ENCODE data around the gene RNU1-1. TPM values are rescaled to one million over a fixed set of nuclear protein-coding genes. Genes with fewer than 3 reads are reported as not detected.
"Not testable (repeated sequence)": the region's sequence is repeated elsewhere in the genome, so short reads cannot be mapped to it uniquely, and the experiment has no call there.

The RNU1-1 gene
- total and polyA plus RNA-seq, 12 donors, result 635 to 5,242 (median 1,949) TPM; not detected in 2

GRCh38 chr1:16532235-16532991 is 18.3 kb upstream of the RNU1-1 start:
- peaks cover 0 to 51% (median 42%) of the 10 kb centered on the region in 7 donors for H3K27me3 ChIP-seq
- not testable (repeated sequence) for H3K4me3 ChIP-seq

DNA sequence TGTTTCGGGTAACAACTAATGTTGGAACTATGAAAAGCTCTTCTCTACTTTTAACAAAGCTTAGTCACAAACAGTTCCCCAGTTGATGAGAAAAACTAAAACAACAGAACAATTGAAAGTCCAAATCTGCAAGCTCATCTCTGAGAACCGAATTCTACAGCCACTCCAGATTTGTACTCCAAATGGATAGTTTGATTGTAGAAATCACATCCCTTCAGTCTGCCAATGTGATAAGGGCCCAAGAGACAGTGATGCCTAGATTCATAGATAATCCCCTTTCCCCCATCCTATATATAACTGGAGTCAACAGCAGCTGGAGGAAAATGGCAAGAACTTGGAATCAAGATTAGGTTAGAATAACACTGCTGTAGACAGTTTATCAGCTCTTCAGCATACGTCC is 14.3 kb upstream of the RNU1-1 start:
- WGBS, 2 donors, result 64% methylated on average over 3 of the region's 3 CpGs
- ATAC-seq; intact Hi-C loops (cut with DNase I); H3K4me1 ChIP-seq; DNase-seq; H3K4me3 ChIP-seq; H3K27ac ChIP-seq; H3K36me3 ChIP-seq; H3K9me3 ChIP-seq: not testable (repeated sequence)
- H3K27me3 ChIP-seq, result peaks cover 0 to 50% (median 19%) of the 10 kb centered on the region in 7 donors

More at GRCh38 chr1:16532235-16532991, 18.3 kb upstream of the RNU1-1 start:
- WGBS, 2 donors, result 24 to 28% methylated on average over 24 to 28 of the region's 32 CpGs
- H3K9me3 ChIP-seq; H3K36me3 ChIP-seq; intact Hi-C loops (cut with DNase I); H3K27ac ChIP-seq; ATAC-seq: not testable (repeated sequence)
- DNase-seq, result peak; percentile 16 to 24
- TF ChIP-seq, protein P1, sequence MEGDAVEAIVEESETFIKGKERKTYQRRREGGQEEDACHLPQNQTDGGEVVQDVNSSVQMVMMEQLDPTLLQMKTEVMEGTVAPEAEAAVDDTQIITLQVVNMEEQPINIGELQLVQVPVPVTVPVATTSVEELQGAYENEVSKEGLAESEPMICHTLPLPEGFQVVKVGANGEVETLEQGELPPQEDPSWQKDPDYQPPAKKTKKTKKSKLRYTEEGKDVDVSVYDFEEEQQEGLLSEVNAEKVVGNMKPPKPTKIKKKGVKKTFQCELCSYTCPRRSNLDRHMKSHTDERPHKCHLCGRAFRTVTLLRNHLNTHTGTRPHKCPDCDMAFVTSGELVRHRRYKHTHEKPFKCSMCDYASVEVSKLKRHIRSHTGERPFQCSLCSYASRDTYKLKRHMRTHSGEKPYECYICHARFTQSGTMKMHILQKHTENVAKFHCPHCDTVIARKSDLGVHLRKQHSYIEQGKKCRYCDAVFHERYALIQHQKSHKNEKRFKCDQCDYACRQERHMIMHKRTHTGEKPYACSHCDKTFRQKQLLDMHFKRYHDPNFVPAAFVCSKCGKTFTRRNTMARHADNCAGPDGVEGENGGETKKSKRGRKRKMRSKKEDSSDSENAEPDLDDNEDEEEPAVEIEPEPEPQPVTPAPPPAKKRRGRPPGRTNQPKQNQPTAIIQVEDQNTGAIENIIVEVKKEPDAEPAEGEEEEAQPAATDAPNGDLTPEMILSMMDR (IDR thresholded peaks at IDR 0.05), result peak in 1 of 9 donors; percentile 19
- H3K4me1 ChIP-seq, result peaks cover 0 to 12% (median 3%) of the 10 kb centered on the region in 9 donors

DNA sequence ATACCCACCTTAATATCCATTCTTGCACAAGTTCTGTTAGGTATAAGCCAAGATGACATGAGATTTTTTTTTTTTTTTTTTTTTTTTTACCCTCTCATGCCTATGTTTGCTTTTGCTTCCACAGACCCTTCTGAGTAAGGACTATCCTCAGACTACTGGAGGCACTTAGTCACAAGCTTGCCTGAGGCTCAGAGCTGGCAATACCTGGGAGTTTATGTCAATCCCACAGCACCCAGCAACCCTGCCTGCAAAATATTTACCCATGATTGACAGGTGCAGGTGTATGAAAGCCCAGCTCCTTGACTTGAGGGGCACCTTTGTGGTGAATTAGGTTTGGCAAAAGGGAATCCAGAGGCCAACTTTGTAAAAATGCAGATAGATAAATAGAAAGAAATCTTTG is 11.7 kb upstream of the RNU1-1 start:
- ATAC-seq, result not testable (repeated sequence)

DNA sequence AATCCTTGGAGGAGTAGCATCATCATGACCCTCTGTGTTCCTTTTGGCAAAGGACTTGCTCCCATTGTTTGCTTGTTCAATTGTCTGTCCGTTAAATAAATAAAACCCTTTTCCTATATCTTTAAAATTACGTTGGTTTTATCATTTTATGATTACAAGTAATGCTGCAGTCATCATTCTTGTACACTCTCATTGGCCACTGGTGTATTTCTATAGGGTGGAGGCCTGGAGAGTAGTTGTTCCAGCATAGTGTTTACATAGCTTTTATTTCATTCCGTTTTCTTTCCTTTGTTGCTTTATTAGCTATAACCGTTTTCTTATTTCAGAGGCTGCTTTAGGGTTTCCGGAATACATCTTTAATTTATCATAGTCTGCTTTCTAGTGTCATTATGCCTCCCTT is 7.6 kb upstream of the RNU1-1 start:
- H3K36me3 ChIP-seq; H3K4me1 ChIP-seq; intact Hi-C loops (cut with DNase I); ATAC-seq; H3K27ac ChIP-seq; H3K4me3 ChIP-seq; DNase-seq; H3K9me3 ChIP-seq: not testable (repeated sequence)
- WGBS, 2 donors, result 67 to 77% methylated on average over 5 of the region's 5 CpGs
- H3K27me3 ChIP-seq, result peaks cover 0 to 72% (median 39%) of the 10 kb centered on the region in 7 donors

More for the DNA sequence above, 11.7 kb upstream of the RNU1-1 start:
- intact Hi-C loops (cut with DNase I); H3K4me3 ChIP-seq; H3K9me3 ChIP-seq; H3K36me3 ChIP-seq; DNase-seq; H3K27ac ChIP-seq; H3K4me1 ChIP-seq: not testable (repeated sequence)
- peaks cover 0 to 48% (median 6%) of the 10 kb centered on the region in 7 donors for H3K27me3 ChIP-seq

DNA sequence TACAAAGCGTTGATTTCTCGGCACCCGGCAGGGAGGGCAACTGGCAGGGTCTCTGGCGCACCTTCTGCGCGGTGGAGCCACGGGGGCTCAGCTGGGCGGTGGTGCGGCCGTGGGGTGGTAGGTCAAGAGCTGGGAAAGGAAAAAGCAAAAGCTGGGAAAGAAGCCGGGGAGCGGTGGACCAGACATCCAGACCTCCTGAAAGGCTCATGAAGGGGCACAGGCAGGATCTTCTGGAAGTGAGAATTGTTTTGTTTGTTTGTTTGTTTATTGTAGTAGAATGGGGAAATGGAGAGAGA is 7.2 kb upstream of the RNU1-1 start:
- Histone ChIP-seq H3K27me3 (peaks cover 0 to 68% (median 39%) of the 10 kb centered on the region in 7 donors), H3K4me1 (peaks cover 0 to 6% (median 0%) of the 10 kb centered on the region in 9 donors), H3K9me3 (no peaks in the 10 kb centered on the region), H3K36me3 (no peaks in the 10 kb centered on the region), H3K27ac (no peak overlapping the region), H3K4me3 (peak overlapping the region in 1 of 10 donors; percentile 10)
- intact Hi-C loops (cut with DNase I), result no loop called here
- WGBS, 2 donors, result 35 to 36% methylated on average over 12 of the region's 12 CpGs
- DNase-seq, result no peak
- no peak for ATAC-seq
- TF ChIP-seq, protein P1 (IDR thresholded peaks at IDR 0.05), result no peak

DNA sequence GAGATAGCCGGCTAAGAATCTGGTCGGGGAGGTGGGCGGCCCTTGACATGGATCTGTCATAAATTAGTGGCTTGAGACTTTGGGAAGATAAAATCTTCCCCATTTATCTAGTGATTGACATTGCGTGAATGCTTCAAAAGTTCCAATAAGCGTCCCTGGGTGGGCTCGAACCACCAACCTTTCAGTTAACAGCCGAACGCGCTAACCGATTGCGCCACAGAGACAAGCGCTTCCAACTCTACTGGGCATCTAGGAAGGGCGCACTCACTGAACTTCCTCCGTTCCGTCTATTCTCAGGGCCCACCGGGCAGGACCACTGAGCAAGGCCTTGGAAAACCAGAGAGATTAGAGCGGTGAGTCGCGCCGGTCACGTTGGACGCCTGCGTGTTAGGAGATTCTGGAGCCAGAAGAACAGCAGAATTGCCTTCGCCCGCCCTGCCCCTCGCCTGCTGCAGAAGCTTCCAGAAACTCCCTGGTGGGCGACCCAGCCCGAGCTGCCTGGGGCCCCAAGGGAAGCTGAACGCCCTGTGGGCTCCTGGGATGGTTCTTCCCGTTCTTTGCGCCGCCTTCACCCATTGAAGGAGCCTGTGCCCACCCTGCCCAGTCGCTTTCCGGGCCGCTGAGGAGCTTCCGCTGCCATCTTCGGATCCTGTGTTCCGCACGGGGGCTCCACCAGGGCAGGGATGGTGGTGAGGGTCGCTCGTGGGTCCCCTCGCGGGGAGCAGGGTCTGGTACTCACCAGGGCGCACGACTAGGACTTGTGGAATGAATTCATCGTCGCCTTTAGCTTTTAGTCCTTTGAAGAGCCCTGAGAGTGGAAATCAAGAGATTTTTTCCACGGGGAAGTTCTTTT is 6.6 kb upstream of the RNU1-1 start:
- peaks cover 0 to 62% (median 39%) of the 10 kb centered on the region in 7 donors for H3K27me3 ChIP-seq
- DNase-seq; H3K9me3 ChIP-seq; H3K27ac ChIP-seq; intact Hi-C loops (cut with DNase I); H3K4me1 ChIP-seq; H3K36me3 ChIP-seq: not testable (repeated sequence)
- peak overlapping the region in 1 of 10 donors; percentile 10 for H3K4me3 ChIP-seq
- WGBS, 2 donors, result 13 to 15% methylated on average over 48 of the region's 48 CpGs
- peak in 1 of 8 donors; percentile 11 for ATAC-seq

DNA sequence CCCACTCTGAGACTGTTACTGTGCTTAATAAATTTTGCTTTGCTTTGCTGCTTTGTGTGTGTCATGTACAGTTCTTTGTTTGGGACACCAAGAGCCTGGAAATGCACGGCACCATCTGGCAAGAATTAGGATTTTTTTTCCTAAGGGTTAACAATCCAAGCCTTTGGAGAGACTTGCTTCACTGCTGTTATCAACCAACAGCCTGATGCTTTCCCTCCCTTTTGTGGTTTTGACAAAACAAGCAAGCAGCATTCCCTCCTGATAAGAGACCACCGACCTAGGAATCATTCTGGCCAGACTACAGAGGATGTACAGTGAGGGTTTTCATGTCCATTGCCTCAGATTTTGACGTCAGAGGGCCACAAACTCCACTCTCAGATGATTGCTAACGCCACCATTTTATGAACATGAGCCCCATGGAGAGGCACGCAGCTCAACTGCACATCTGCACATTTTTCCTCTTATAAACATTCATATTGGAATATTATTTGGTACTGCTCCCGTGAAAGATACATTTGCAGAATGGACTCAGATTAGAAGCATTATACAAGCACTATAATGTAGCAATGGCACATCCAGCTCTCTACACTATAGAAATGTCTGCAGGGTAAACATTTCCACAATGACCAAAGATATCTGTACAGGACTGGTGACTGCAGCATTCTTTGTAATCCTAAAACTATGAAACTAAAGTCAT is 5.3 kb upstream of the RNU1-1 start:
- peaks cover 0 to 56% (median 39%) of the 10 kb centered on the region in 7 donors for H3K27me3 ChIP-seq

GRCh38 chr1:16518913-16519254 is 4.8 kb upstream of the RNU1-1 start:
- not testable (repeated sequence) for H3K4me1 ChIP-seq, H3K36me3 ChIP-seq, H3K9me3 ChIP-seq, ATAC-seq, H3K4me3 ChIP-seq, DNase-seq, H3K27ac ChIP-seq
- H3K27me3 ChIP-seq, result peaks cover 0 to 51% (median 39%) of the 10 kb centered on the region in 7 donors
- 50 to 51% methylated on average over 3 of the region's 3 CpGs for WGBS, 2 donors
- intact Hi-C loops (cut with DNase I), result loop anchor here in 1 of 10 donors (10.0 kb wide), 1 partner anchor 96 kb away; the partner anchor contains the start of gene NBPF1

More for the DNA sequence above, 5.3 kb upstream of the RNU1-1 start:
- intact Hi-C loops (cut with DNase I), result loop anchor here in 1 of 10 donors (10.0 kb wide), 1 partner anchor 95 kb away; the partner anchor contains the start of gene NBPF1
- not testable (repeated sequence) for H3K36me3 ChIP-seq, H3K27ac ChIP-seq, DNase-seq, H3K4me1 ChIP-seq, H3K4me3 ChIP-seq, H3K9me3 ChIP-seq, ATAC-seq
- 42 to 46% methylated on average over 5 to 6 of the region's 6 CpGs for WGBS, 2 donors

Data from heart right ventricle (tissue), 16 donors.